GM12878 (cell line): Measurements from ENCODE around the gene GATA3. TPM values are rescaled to one million over a fixed set of nuclear protein-coding genes. Genes with fewer than 3 reads are reported as not detected.

Experiments used
- ATAC-seq: fragments of 200-7000 bp; cut with Tn5 transposase; 3 replicates; pipeline ENCODE4 v1.9.1; 2020; ENCODE audit warnings: mild to moderate bottlenecking, moderate library complexity
- BruUV-seq: library from RNA; stranded (reverse); fragments of 400-500 nt; replicated peaks from 2 replicates; lab custom pipeline; 2021; lab: Mats Ljungman, UMichigan
- CTCF ChIA-PET: fragments of 300-600 bp; sonication (Branson Sonifier 250); formaldehyde crosslinking; extraction: SDS; loops from one replicate; lab custom pipeline; 2021; ENCODE audit warnings: inconsistent platforms; lab: Yijun Ruan, JAX
- POLR2A ChIA-PET: fragments of 350-600 bp; formaldehyde crosslinking; extraction: SDS; loops from one replicate; lab custom pipeline; 2021; ENCODE audit warnings: inconsistent platforms; lab: Charles Lee
- RAD21 ChIA-PET: fragments of 300-600 bp; sonication (Branson Sonifier 250); formaldehyde crosslinking; loops from one replicate; lab custom pipeline; 2023; ENCODE audit warnings: antibody characterized with exemption; ENCODE audit not compliant: unreplicated experiment; lab: Charles Lee
- SMC1A ChIA-PET: fragments of 300-600 bp; sonication (Branson Sonifier 250); formaldehyde crosslinking; loops from one replicate; lab custom pipeline; 2023; ENCODE audit not compliant: unreplicated experiment, uncharacterized antibody; lab: Charles Lee
- DNase-seq: peaks from one replicate; pipeline ENCODE4 v3.0.0-alpha.2; 2011; ENCODE audit warnings: low read depth, low spot score
- FAIRE-seq: peaks from 3 replicates; lab custom pipeline; 2011; peaks lifted over from hg19 to GRCh38; lab: Jason Lieb, UNC
- H2AFZ ChIP-seq: 2 replicates; pipeline ENCODE4 v1.6.0; 2011; ENCODE audit warnings: low read depth, low read length, control low read depth; ENCODE audit not compliant: control insufficient read depth
- H3K27ac ChIP-seq: 2 replicates; pipeline ENCODE4 v1.5.1; 2011; ENCODE audit warnings: control low read depth; ENCODE audit not compliant: control insufficient read depth, insufficient read depth
- H3K27me3 ChIP-seq, 2 experiments: replicated peaks in 1 of 2; 2 replicates each; pipeline versions ENCODE4 v1.6.0 to v1.6.1; 2011; ENCODE audit warnings: low read length in 1 of 2; ENCODE audit not compliant: control insufficient read depth in 2 of 2, insufficient read depth in 2 of 2
- H3K36me3 ChIP-seq, 2 experiments: 2 replicates each; pipeline ENCODE4 v1.5.1; 2011; ENCODE audit warnings: low read length in 1 of 2; ENCODE audit not compliant: control insufficient read depth in 2 of 2, insufficient read depth in 2 of 2
- H3K4me1 ChIP-seq: 2 replicates; pipeline ENCODE4 v1.6.1; 2011; ENCODE audit warnings: mild to moderate bottlenecking, low read length, moderate library complexity, mixed read lengths; ENCODE audit not compliant: control insufficient read depth, insufficient read depth
- H3K4me2 ChIP-seq: 2 replicates; pipeline ENCODE4 v1.6.0; 2011; ENCODE audit warnings: control low read depth; ENCODE audit not compliant: control insufficient read depth, insufficient read depth
- H3K4me3 ChIP-seq: fragments of 200-600 bp; sonication (generic); 2 replicates; pipeline ENCODE4 v1.5.1; 2016
- H3K79me2 ChIP-seq: 2 replicates; pipeline ENCODE4 v1.6.0; 2011; ENCODE audit warnings: low read length; ENCODE audit not compliant: control insufficient read depth, insufficient read depth
- H3K9ac ChIP-seq: 2 replicates; pipeline ENCODE4 v1.8.0; 2011; ENCODE audit warnings: low read length, control low read depth, mixed read lengths; ENCODE audit not compliant: control insufficient read depth, insufficient read depth
- H3K9me3 ChIP-seq: replicated peaks from 3 replicates; pipeline ENCODE4 v1.5.1; 2011; ENCODE audit warnings: mild to moderate bottlenecking, low read length; ENCODE audit not compliant: control insufficient read depth, insufficient read depth
- H4K20me1 ChIP-seq: 2 replicates; pipeline ENCODE4 v1.6.0; 2011; ENCODE audit not compliant: control insufficient read depth, insufficient read depth
- BHLHE40 ChIP-seq, 2 experiments: fragments of 450-650 bp in 1 of 2; IDR thresholded peaks; 2 replicates each; pipeline ENCODE4 v1.6.1; 2011 to 2017; ENCODE audit warnings: low read depth in 2 of 2, borderline replicate concordance in 1 of 2, improper control_type of control experiment in 1 of 2, low read length in 1 of 2, mild to moderate bottlenecking in 1 of 2
- E4F1 ChIP-seq: fragments of 450-650 bp; IDR thresholded peaks from 2 replicates; pipeline ENCODE4 v1.6.1; 2018; ENCODE audit warnings: borderline replicate concordance, mild to moderate bottlenecking; ENCODE audit not compliant: partially characterized antibody
- EGR1 ChIP-seq, 2 experiments: IDR thresholded peaks; 1 replicate in 1 of 2; 2 replicates in 1 of 2; pipeline ENCODE4 v1.6.1; 2011 to 2012; ENCODE audit warnings: low read depth in 2 of 2, low read length in 2 of 2, borderline replicate concordance in 1 of 2, mild to moderate bottlenecking in 1 of 2, moderate library complexity in 1 of 2
- NRF1 ChIP-seq: conservative IDR thresholded peaks from 2 replicates; pipeline ENCODE4 v1.6.1; 2011; ENCODE audit warnings: mild to moderate bottlenecking, low read depth, low read length, improper control_type of control experiment
- POLR2AphosphoS2 ChIP-seq: IDR thresholded peaks from 2 replicates; pipeline ENCODE4 v1.6.1; 2011; ENCODE audit warnings: low read depth, mild to moderate bottlenecking, low read length, improper control_type of control experiment, moderate library complexity
- SRF ChIP-seq, 2 experiments: IDR thresholded peaks; 2 replicates each; pipeline ENCODE4 v1.6.1; 2011; ENCODE audit warnings: low read depth in 2 of 2, low read length in 2 of 2, mild to moderate bottlenecking in 1 of 2, moderate library complexity in 1 of 2
- TARDBP ChIP-seq: IDR thresholded peaks from 2 replicates; pipeline ENCODE4 v1.6.1; 2016; ENCODE audit warnings: borderline replicate concordance
- WRNIP1 ChIP-seq: IDR thresholded peaks from 2 replicates; pipeline ENCODE4 v1.6.1; 2011; ENCODE audit warnings: low read depth, low read length, improper control_type of control experiment, borderline replicate concordance
- WGBS: methylation state at CpG from one replicate; pipeline ENCODE4 v1.1.6; 2016; ENCODE audit warnings: low lambda C conversion rate; ENCODE audit not compliant: insufficient replicate concordance, insufficient coverage; ENCODE audit errors: missing lambda C conversion rate; 5-methylcytosine and 5-hydroxymethylcytosine counted together
- in situ Hi-C: fragments of 300-500 bp; cut with MboI; formaldehyde crosslinking; loops from 9 replicates; pipeline ENCODE4 v1.14.3; 2018; ENCODE audit warnings: mixed read lengths
- intact Hi-C: fragments of 100-400 bp; cut with micrococcal nuclease; formaldehyde crosslinking; loops from one replicate; pipeline ENCODE4 v1.14.2; 2022; ENCODE audit not compliant: unreplicated experiment
- polyA plus RNA-seq, 11 experiments: library from polyadenylated mRNA; depleted of rRNA in 4 of 11; unstranded in 6 of 11; stranded (reverse) in 5 of 11; fragments of >200 nt; fragmentation: Nextera tagmentation in 4 of 11; fragmentation: Illumina TruSeq in 1 of 11; extraction: Ambion mirVana in 4 of 11; extraction: Trizol in 1 of 11; gene quantifications; 1 replicate in 1 of 11; 2 replicates in 10 of 11; pipeline versions ENCODE4 v1.2.1 to v1.2.3, GENCODE V29; 2011 to 2016; ENCODE audit warnings: inconsistent platforms in 2 of 11, missing spikeins in 2 of 11, low read depth in 1 of 11
- total RNA-seq, 4 experiments: library from RNA; depleted of rRNA in 3 of 4; stranded (reverse); fragments of >200 nt in 3 of 4; fragmentation: Illumina TruSeq in 1 of 4; extraction: Trizol in 1 of 4; gene quantifications; 2 replicates each; pipeline versions ENCODE4 v1.2.1 to v1.2.3, GENCODE V29; 2013 to 2021
- TF ChIP-seq, protein P1 (sequence below): fragments of 450-650 bp; IDR thresholded peaks from 2 replicates; pipeline ENCODE4 v1.6.1; 2014; ENCODE audit warnings: mild to moderate bottlenecking

GATA3 gene
- total and polyA plus RNA-seq, 10 of the 15 experiments (the other 5 are each of a cell fraction or from before 2014, with no cell fraction given) = 0.08 to 0.80 (median 0.29) TPM

DNA sequence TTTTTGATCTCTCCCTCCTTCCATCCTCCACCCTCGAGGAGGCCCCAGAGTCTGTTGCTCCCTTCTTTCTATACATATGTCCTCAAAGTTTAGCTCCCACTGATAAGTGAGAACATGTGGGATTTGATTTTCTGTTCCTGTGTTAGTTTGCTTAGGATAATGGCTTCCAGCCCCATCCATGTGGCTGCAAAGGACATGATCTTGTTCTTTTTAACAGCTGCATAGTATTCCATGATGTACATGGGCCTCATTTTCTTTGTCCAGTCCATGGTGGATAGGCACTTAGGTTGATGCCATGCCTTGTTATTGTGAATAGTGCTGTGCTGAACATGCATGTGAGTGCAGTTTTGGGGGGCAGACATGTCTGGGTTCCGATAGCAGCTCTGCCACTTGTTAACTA, 51.4 kb downstream of the GATA3 start:
- ATAC-seq (no peak), FAIRE-seq (no peak), DNase-seq (no peak)
- H3K4me2 ChIP-seq = no peak overlapping the region
- CTCF ChIA-PET = no interaction called here
- no peak overlapping the region for H3K4me3 ChIP-seq
- TF ChIP-seq E4F1 (no peak), NRF1 (no peak)
- POLR2A ChIA-PET = no interaction called here
- H3K79me2 ChIP-seq = no peaks in the 10 kb centered on the region
- H3K4me1 ChIP-seq = peaks cover 12% of the 10 kb centered on the region
- SMC1A ChIA-PET = interaction anchor here (1.2 kb wide), 1 partner anchor 21 kb away, joined by 4 read pairs; no protein-coding TSS in a partner anchor
- no TSS peak for BruUV-seq
- H3K27me3 ChIP-seq = no peaks in the 10 kb centered on the region
- no peak overlapping the region for H2AFZ ChIP-seq
- RAD21 ChIA-PET = no interaction called here
- H3K27ac ChIP-seq = no peak overlapping the region
- H3K9me3 ChIP-seq = no peaks in the 10 kb centered on the region; the same call in 2 of the 3 replicates
- no peak overlapping the region for H3K9ac ChIP-seq
- no peaks in the 10 kb centered on the region for H3K36me3 ChIP-seq
- in situ Hi-C loops (no loop called here), intact Hi-C loops (no loop called here)
- no peaks in the 10 kb centered on the region for H4K20me1 ChIP-seq
- WGBS = 32% methylated on average over 2 of the region's 2 CpGs

- no peak overlapping the region for H3K4me2 ChIP-seq
- no peaks in the 10 kb centered on the region for H3K9me3 ChIP-seq
- no peak overlapping the region for H2AFZ ChIP-seq
- no peaks in the 10 kb centered on the region for H3K79me2 ChIP-seq
- no peaks in the 10 kb centered on the region; a peak in 1 of 4 replicates for H3K27me3 ChIP-seq
- ATAC-seq (no peak), DNase-seq (no peak), FAIRE-seq (no peak)
- no peaks in the 10 kb centered on the region for H3K36me3 ChIP-seq
- in situ Hi-C loops = no loop called here
- BruUV-seq = no TSS peak
- H3K4me1 ChIP-seq = no peaks in the 10 kb centered on the region
- ChIA-PET SMC1A (no interaction called here), CTCF (no interaction called here), RAD21 (no interaction called here), POLR2A (no interaction called here)
- H3K4me3 ChIP-seq = no peak overlapping the region
- WGBS = 56% methylated on average over 13 of the region's 13 CpGs
- H3K27ac ChIP-seq = no peak overlapping the region
- H3K9ac ChIP-seq = no peak overlapping the region
- intact Hi-C loops = no loop called here
- no peaks in the 10 kb centered on the region for H4K20me1 ChIP-seq
- TF ChIP-seq BHLHE40 (IDR thresholded peaks at IDR 0.05; ENCODE audit: borderline replicate concordance in 1 of 2, low read depth in 2 of 2, low read length in 1 of 2) (no peak), E4F1 (no peak), WRNIP1 (no peak), EGR1 (IDR thresholded peaks at IDR 0.05; ENCODE audit: borderline replicate concordance in 1 of 2, low read depth in 2 of 2, low read length in 2 of 2) (no peak), SRF (IDR thresholded peaks at IDR 0.05; ENCODE audit: low read depth in 2 of 2, low read length in 2 of 2) (no peak), TARDBP (no peak), POLR2AphosphoS2 (no peak)
- TF ChIP-seq, protein P1, sequence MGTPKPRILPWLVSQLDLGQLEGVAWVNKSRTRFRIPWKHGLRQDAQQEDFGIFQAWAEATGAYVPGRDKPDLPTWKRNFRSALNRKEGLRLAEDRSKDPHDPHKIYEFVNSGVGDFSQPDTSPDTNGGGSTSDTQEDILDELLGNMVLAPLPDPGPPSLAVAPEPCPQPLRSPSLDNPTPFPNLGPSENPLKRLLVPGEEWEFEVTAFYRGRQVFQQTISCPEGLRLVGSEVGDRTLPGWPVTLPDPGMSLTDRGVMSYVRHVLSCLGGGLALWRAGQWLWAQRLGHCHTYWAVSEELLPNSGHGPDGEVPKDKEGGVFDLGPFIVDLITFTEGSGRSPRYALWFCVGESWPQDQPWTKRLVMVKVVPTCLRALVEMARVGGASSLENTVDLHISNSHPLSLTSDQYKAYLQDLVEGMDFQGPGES = no peak
Observed at GRCh38 chr10:8112230-8112905, 57.9 kb downstream of the GATA3 start.
